PC-3 (cell line): ENCODE measurements around the gene OR10Z1. TPM values are rescaled to one million over a fixed set of nuclear protein-coding genes. Genes with fewer than 3 reads are reported as not detected.

ENCODE experiments used
- ATAC-seq: fragments of 200-7000 bp; cut with Tn5 transposase; 2 replicates; pipeline ENCODE4 v1.9.1; 2020; ENCODE audit warnings: mild to moderate bottlenecking, moderate library complexity
- BruUV-seq: library from RNA; stranded (reverse); fragments of 400-500 nt; replicated peaks from 2 replicates; lab custom pipeline; 2021; lab: Mats Ljungman, UMichigan
- CTCF ChIA-PET: fragments of 300-600 bp; sonication (Branson Sonifier 250); formaldehyde crosslinking; loops from one replicate; lab custom pipeline; 2022; ENCODE audit warnings: antibody characterized with exemption; lab: Charles Lee
- POLR2A ChIA-PET: fragments of 300-600 bp; sonication (Branson Sonifier 250); formaldehyde crosslinking; loops from one replicate; lab custom pipeline; 2022; ENCODE audit warnings: antibody characterized with exemption; ENCODE audit not compliant: unreplicated experiment; lab: Charles Lee
- DNase-seq: peaks from one replicate; pipeline ENCODE4 v3.0.0-alpha.2; 2015
- H2AFZ ChIP-seq: fragments of 300-600 bp; sonication (generic); 2 replicates; pipeline ENCODE4 v1.6.0; 2016; ENCODE audit warnings: antibody characterized with exemption, low read length
- H3F3A ChIP-seq: fragments of 300-600 bp; sonication (generic); one replicate; pipeline ENCODE4 v1.6.0; 2017; ENCODE audit warnings: antibody characterized with exemption, low read length, control low read depth, mild to moderate bottlenecking; ENCODE audit not compliant: unreplicated experiment
- H3K27ac ChIP-seq: fragments of 300-600 bp; sonication (generic); 2 replicates; pipeline ENCODE4 v1.5.1; 2016; ENCODE audit warnings: mild to moderate bottlenecking, low read length
- H3K27me3 ChIP-seq: fragments of 300-600 bp; sonication (generic); 2 replicates; pipeline ENCODE4 v1.6.1; 2016; ENCODE audit warnings: low read length, mixed read lengths
- H3K36me3 ChIP-seq: fragments of 300-600 bp; sonication (generic); 2 replicates; pipeline ENCODE4 v1.6.1; 2016; ENCODE audit warnings: low read depth, mixed run types, low read length, mixed read lengths
- H3K4me1 ChIP-seq: fragments of 300-600 bp; sonication (generic); 2 replicates; pipeline ENCODE4 v1.5.1; 2016; ENCODE audit warnings: low read length; ENCODE audit not compliant: insufficient read depth
- H3K4me2 ChIP-seq: fragments of 300-600 bp; sonication (generic); 2 replicates; pipeline ENCODE4 v1.6.0; 2016; ENCODE audit warnings: low read length
- H3K4me3 ChIP-seq: fragments of 300-600 bp; sonication (generic); 2 replicates; pipeline ENCODE4 v1.5.1; 2016; ENCODE audit warnings: mild to moderate bottlenecking, low read length, mixed read lengths
- H3K79me2 ChIP-seq: fragments of 300-600 bp; sonication (generic); 2 replicates; pipeline ENCODE4 v1.6.1; 2017; ENCODE audit warnings: low read length, mixed read lengths
- H3K9ac ChIP-seq: fragments of 300-600 bp; sonication (generic); 2 replicates; pipeline ENCODE4 v1.6.0; 2016; ENCODE audit warnings: mild to moderate bottlenecking, low read length
- H3K9me2 ChIP-seq: fragments of 300-600 bp; sonication (generic); replicated peaks from 2 replicates; pipeline ENCODE4 v1.6.1; 2016; ENCODE audit warnings: mixed run types, low read length, mixed read lengths
- H3K9me3 ChIP-seq: fragments of 300-600 bp; sonication (generic); 2 replicates; pipeline ENCODE4 v1.6.1; 2016; ENCODE audit warnings: low read length, mixed read lengths
- H4K20me1 ChIP-seq: fragments of 300-600 bp; sonication (generic); 2 replicates; pipeline ENCODE4 v1.6.1; 2016; ENCODE audit warnings: low read length, mixed read lengths
- EZH2 ChIP-seq: fragments of 300-600 bp; sonication (generic); IDR thresholded peaks from one replicate; pipeline ENCODE4 v1.6.1; 2017; ENCODE audit warnings: antibody characterized with exemption, mild to moderate bottlenecking, low read length; ENCODE audit not compliant: unreplicated experiment
- EZH2phosphoT487 ChIP-seq: fragments of 300-600 bp; sonication (generic); IDR thresholded peaks from 2 replicates; pipeline ENCODE4 v1.6.1; 2018; ENCODE audit warnings: mild to moderate bottlenecking, antibody characterized with exemption, low read length, borderline replicate concordance
- intact Hi-C: fragments of 100-400 bp; cut with micrococcal nuclease; formaldehyde crosslinking; loops from 2 replicates; pipeline ENCODE4 v1.9.0; 2023
- total RNA-seq: library from RNA; depleted of rRNA; stranded (reverse); fragments of >200 nt; gene quantifications from 2 replicates; pipeline ENCODE4 v1.2.3, GENCODE V29; 2014
- TF ChIP-seq, protein P1 (sequence below): fragments of 300-600 bp; sonication (generic); conservative IDR thresholded peaks from 2 replicates; pipeline ENCODE4 v1.5.1; 2017; ENCODE audit warnings: antibody characterized with exemption, low read depth, mild to moderate bottlenecking, low read length

The OR10Z1 gene
- total RNA-seq, 1 experiment from 2014 or later, result not detected

DNA sequence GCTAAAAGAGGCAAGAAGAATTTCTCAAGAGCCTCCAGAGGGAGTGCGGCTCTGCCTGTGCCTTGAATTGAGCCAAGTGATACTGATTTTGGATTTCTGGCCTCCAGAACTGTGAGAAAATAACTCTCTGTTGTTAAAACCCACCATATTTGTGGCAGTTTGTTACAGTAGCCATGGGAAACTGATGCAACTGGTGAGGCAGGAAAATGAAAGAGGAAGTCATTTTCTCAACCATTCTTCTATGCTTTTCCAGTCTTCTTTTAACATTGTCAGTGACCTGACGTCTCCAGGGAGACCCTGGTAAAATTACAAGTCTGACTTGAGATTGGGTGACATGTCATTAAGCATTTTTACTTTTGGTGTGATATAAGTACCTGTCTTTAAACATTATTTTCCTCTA, 40.5 kb upstream of the OR10Z1 start:
- no peak overlapping the region for H3K4me3 ChIP-seq
- DNase-seq (no peak), ATAC-seq (no peak)
- no peaks in the 10 kb centered on the region for H4K20me1 ChIP-seq
- H3K27ac ChIP-seq, result no peak overlapping the region
- H3F3A ChIP-seq, result no peaks in the 10 kb centered on the region
- ChIA-PET POLR2A (no interaction called here), CTCF (no interaction called here)
- H3K9me2 ChIP-seq, result no peaks in the 10 kb centered on the region
- no peaks in the 10 kb centered on the region for H3K79me2 ChIP-seq
- H2AFZ ChIP-seq, result no peak overlapping the region
- intact Hi-C loops, result no loop called here
- no peak overlapping the region for H3K9ac ChIP-seq
- TF ChIP-seq, protein P1, sequence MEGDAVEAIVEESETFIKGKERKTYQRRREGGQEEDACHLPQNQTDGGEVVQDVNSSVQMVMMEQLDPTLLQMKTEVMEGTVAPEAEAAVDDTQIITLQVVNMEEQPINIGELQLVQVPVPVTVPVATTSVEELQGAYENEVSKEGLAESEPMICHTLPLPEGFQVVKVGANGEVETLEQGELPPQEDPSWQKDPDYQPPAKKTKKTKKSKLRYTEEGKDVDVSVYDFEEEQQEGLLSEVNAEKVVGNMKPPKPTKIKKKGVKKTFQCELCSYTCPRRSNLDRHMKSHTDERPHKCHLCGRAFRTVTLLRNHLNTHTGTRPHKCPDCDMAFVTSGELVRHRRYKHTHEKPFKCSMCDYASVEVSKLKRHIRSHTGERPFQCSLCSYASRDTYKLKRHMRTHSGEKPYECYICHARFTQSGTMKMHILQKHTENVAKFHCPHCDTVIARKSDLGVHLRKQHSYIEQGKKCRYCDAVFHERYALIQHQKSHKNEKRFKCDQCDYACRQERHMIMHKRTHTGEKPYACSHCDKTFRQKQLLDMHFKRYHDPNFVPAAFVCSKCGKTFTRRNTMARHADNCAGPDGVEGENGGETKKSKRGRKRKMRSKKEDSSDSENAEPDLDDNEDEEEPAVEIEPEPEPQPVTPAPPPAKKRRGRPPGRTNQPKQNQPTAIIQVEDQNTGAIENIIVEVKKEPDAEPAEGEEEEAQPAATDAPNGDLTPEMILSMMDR, result no peak
- no peak for TF ChIP-seq EZH2phosphoT487
- TF ChIP-seq EZH2, result no peak
- BruUV-seq, result no TSS peak
- H3K9me3 ChIP-seq, result no peaks in the 10 kb centered on the region
- H3K27me3 ChIP-seq, result peaks cover 7% of the 10 kb centered on the region; the same call in 1 of the 2 replicates
- no peaks in the 10 kb centered on the region for H3K4me1 ChIP-seq
- H3K36me3 ChIP-seq, result no peaks in the 10 kb centered on the region
- no peak overlapping the region for H3K4me2 ChIP-seq

DNA sequence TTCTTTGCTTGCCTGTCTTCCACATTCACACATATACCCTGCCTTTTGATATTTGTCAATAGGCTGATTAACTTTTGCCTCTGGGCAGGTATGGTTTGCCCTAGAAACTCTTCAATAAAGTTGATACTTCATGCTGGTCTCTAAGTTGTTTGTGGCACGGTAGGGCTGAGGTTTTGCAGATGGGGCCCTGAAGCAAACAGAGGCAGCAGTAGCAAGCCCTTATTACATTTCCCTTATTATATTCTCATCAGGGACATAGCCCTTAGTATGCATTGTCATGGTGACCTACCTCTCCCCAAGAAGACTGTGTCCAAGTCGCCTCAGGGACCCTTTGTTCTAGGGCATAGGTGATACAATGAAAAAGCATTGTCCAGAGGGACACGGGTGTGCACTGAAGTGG, 34.6 kb upstream of the OR10Z1 start, which contains the start of gene OR6P1:
Gene OR6P1 (minus strand): TSS at position 101 of the 400 bp plus-strand sequence. CDS start 6,976 bp downstream, outside the sequence.
- H3K9me3 ChIP-seq, result no peaks in the 10 kb centered on the region; the same call in 1 of the 2 replicates
- H2AFZ ChIP-seq, result no peak within 1 kb of the TSS
- intact Hi-C loops, result no loop called here
- ATAC-seq (no peak), DNase-seq (no peak)
- POLR2A ChIA-PET, result no interaction called here
- H3K4me1 ChIP-seq, result no peaks in the 10 kb centered on the region
- no TSS peak for BruUV-seq
- H3K36me3 ChIP-seq, result no peaks in the 10 kb centered on the region
- H3K79me2 ChIP-seq, result no peaks in the 10 kb centered on the region
- no peaks in the 10 kb centered on the region for H4K20me1 ChIP-seq
- H3K27me3 ChIP-seq, result no peaks in the 10 kb centered on the region
- H3K4me3 ChIP-seq, result no peak within 1 kb of the TSS
- TF ChIP-seq EZH2phosphoT487, result no peak
- TF ChIP-seq EZH2, result no peak
- TF ChIP-seq, protein P1, result no peak
- CTCF ChIA-PET, result no interaction called here
- H3F3A ChIP-seq, result no peaks in the 10 kb centered on the region
- no peak within 1 kb of the TSS for H3K4me2 ChIP-seq
- H3K9ac ChIP-seq, result no peak within 1 kb of the TSS
- no peak within 1 kb of the TSS for H3K27ac ChIP-seq
- H3K9me2 ChIP-seq, result no peaks in the 10 kb centered on the region

DNA sequence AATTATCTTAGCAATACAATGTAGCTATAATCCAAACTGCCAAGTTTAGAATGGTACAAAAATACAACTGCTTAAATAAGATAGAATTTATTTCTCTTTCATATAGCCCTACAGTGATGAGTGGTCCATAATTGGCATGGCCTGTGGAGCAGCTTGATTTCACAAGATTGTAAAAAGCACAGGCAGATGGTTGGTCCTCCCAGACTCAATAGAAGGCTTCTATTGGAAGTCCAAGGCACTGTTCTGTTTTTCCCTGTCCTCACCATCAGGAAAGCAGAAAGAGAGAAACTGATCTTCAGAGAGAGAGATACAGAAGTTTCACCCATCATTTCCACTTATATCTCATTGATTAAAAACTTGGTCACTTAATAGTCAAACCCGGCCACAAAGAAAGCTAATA, 32.8 kb upstream of the OR10Z1 start:
- TF ChIP-seq, protein P1, result no peak
- CTCF ChIA-PET, result no interaction called here
- Histone ChIP-seq H3K36me3 (no peaks in the 10 kb centered on the region), H3K79me2 (no peaks in the 10 kb centered on the region), H3K9ac (no peak overlapping the region), H3K27me3 (peaks cover 3% of the 10 kb centered on the region; the same call in 1 of the 2 replicates), H3F3A (no peaks in the 10 kb centered on the region), H3K9me2 (no peaks in the 10 kb centered on the region), H3K4me2 (no peak overlapping the region), H3K4me1 (no peaks in the 10 kb centered on the region), H3K27ac (no peak overlapping the region), H3K9me3 (no peaks in the 10 kb centered on the region; the same call in 1 of the 2 replicates), H3K4me3 (no peak overlapping the region), H4K20me1 (no peaks in the 10 kb centered on the region), H2AFZ (no peak overlapping the region)
- intact Hi-C loops, result no loop called here
- DNase-seq (no peak), ATAC-seq (no peak)
- BruUV-seq, result no TSS peak
- POLR2A ChIA-PET, result no interaction called here
